IMR-90 (cell line): ENCODE data around the gene EPHX1. TPM values are rescaled to one million over a fixed set of nuclear protein-coding genes. Genes with fewer than 3 reads are reported as not detected.
A peak's percentile ranks its signal among the peaks of the same experiment; 100 is the strongest.

Source experiments
- ATAC-seq: fragments of 200-7000 bp; cut with Tn5 transposase; 2 replicates; pipeline ENCODE4 v1.9.1; 2020; ENCODE audit warnings: low read depth, mild to moderate bottlenecking, moderate library complexity
- BruUV-seq: library from RNA; stranded (reverse); fragments of 400-500 nt; replicated peaks from 2 replicates; lab custom pipeline; 2021; lab: Mats Ljungman, UMichigan
- CTCF ChIA-PET: fragments of 300-600 bp; formaldehyde crosslinking; extraction: SDS; loops from one replicate; lab custom pipeline; 2021; ENCODE audit warnings: antibody characterized with exemption; lab: Yijun Ruan, JAX
- POLR2A ChIA-PET: fragments of 300-600 bp; sonication (Branson Sonifier 250); formaldehyde crosslinking; loops from one replicate; lab custom pipeline; 2022; ENCODE audit warnings: antibody characterized with exemption; ENCODE audit not compliant: unreplicated experiment; lab: Charles Lee
- DNase-seq: peaks from one replicate; pipeline ENCODE4 v3.0.0; 2013
- H2AFZ ChIP-seq: replicated peaks from 2 replicates; pipeline ENCODE3; 2013; ENCODE audit warnings: low read length, mild to moderate bottlenecking; ENCODE audit not compliant: poor library complexity
- H2AK5ac ChIP-seq: 2 replicates; pipeline ENCODE4 v1.6.1; 2013; ENCODE audit warnings: low read depth, low read length, inconsistent platforms
- H2AK9ac ChIP-seq: replicated peaks from 2 replicates; pipeline ENCODE3; 2013; ENCODE audit warnings: mild to moderate bottlenecking, low read depth, low read length, moderate library complexity; ENCODE audit not compliant: poor library complexity
- H2BK120ac ChIP-seq: 2 replicates; pipeline ENCODE4 v1.6.1; 2013; ENCODE audit warnings: low read depth, low read length, inconsistent platforms
- H2BK15ac ChIP-seq: 3 replicates; pipeline ENCODE4 v1.6.1; 2013; ENCODE audit warnings: low read depth, low read length, inconsistent platforms
- H2BK20ac ChIP-seq: 2 replicates; pipeline ENCODE4 v1.6.1; 2013; ENCODE audit warnings: low read depth, mild to moderate bottlenecking, inconsistent platforms, low read length, moderate library complexity
- H2BK5ac ChIP-seq: 2 replicates; pipeline ENCODE4 v1.6.1; 2013; ENCODE audit warnings: mild to moderate bottlenecking, low read depth, low read length, inconsistent platforms; ENCODE audit not compliant: poor library complexity, severe bottlenecking
- H3K14ac ChIP-seq: replicated peaks from 2 replicates; pipeline ENCODE4 v1.6.1; 2013; ENCODE audit warnings: low read depth, low read length, inconsistent platforms
- H3K18ac ChIP-seq: 2 replicates; pipeline ENCODE4 v1.6.1; 2013; ENCODE audit warnings: low read depth, low read length, control low read depth
- H3K23ac ChIP-seq: 2 replicates; pipeline ENCODE4 v1.6.1; 2013; ENCODE audit warnings: low read depth, low read length, inconsistent platforms
- H3K27ac ChIP-seq: 2 replicates; pipeline ENCODE4 v1.5.1; 2013; ENCODE audit warnings: mild to moderate bottlenecking, control low read depth, low read length; ENCODE audit not compliant: insufficient read depth
- H3K27me3 ChIP-seq: 2 replicates; pipeline ENCODE4 v1.6.1; 2013; ENCODE audit warnings: low read length; ENCODE audit not compliant: control insufficient read depth, insufficient read depth
- H3K36me3 ChIP-seq: 2 replicates; pipeline ENCODE4 v1.6.1; 2013; ENCODE audit warnings: low read length, mixed read lengths; ENCODE audit not compliant: control insufficient read depth, insufficient read depth
- H3K4ac ChIP-seq: 2 replicates; pipeline ENCODE4 v1.6.1; 2013; ENCODE audit warnings: low read depth, low read length, inconsistent platforms
- H3K4me1 ChIP-seq: 2 replicates; pipeline ENCODE4 v1.6.1; 2013; ENCODE audit warnings: low read length, mixed read lengths; ENCODE audit not compliant: control insufficient read depth, insufficient read depth
- H3K4me2 ChIP-seq: 2 replicates; pipeline ENCODE4 v1.6.1; 2013; ENCODE audit warnings: low read depth, mild to moderate bottlenecking, control low read depth, low read length, moderate library complexity
- H3K4me3 ChIP-seq: 2 replicates; pipeline ENCODE4 v1.5.1; 2013; ENCODE audit warnings: low read depth, mild to moderate bottlenecking, control low read depth, low read length, moderate library complexity; ENCODE audit not compliant: insufficient read depth
- H3K56ac ChIP-seq: 2 replicates; pipeline ENCODE4 v1.6.1; 2013; ENCODE audit warnings: low read length, inconsistent platforms; ENCODE audit not compliant: insufficient read depth; ENCODE audit errors: extremely low read depth
- H3K79me1 ChIP-seq, 2 experiments: 2 replicates each; pipeline ENCODE4 v1.6.1; 2013; ENCODE audit warnings: low read length in 2 of 2, inconsistent platforms in 1 of 2, low read depth in 1 of 2
- H3K9ac ChIP-seq: 2 replicates; pipeline ENCODE4 v1.6.1; 2013; ENCODE audit warnings: low read depth, low read length, control low read depth
- H3K9me1 ChIP-seq: 2 replicates; pipeline ENCODE4 v1.6.1; 2013; ENCODE audit warnings: low read length, inconsistent platforms; ENCODE audit not compliant: insufficient read depth
- H3K9me3 ChIP-seq: 2 replicates; pipeline ENCODE4 v1.6.1; 2013; ENCODE audit warnings: low read length; ENCODE audit not compliant: control insufficient read depth, insufficient read depth
- H4K20me1 ChIP-seq: 2 replicates; pipeline ENCODE4 v1.6.1; 2013; ENCODE audit warnings: low read length, inconsistent platforms; ENCODE audit not compliant: insufficient read depth
- H4K5ac ChIP-seq: 2 replicates; pipeline ENCODE4 v1.6.1; 2013; ENCODE audit warnings: mild to moderate bottlenecking, low read depth, low read length, control low read depth
- H4K8ac ChIP-seq, 2 experiments: 2 replicates each; pipeline ENCODE4 v1.6.1; 2013; ENCODE audit warnings: low read depth in 2 of 2, low read length in 2 of 2, control low read depth in 1 of 2, inconsistent platforms in 1 of 2
- H4K91ac ChIP-seq: 2 replicates; pipeline ENCODE4 v1.6.1; 2013; ENCODE audit warnings: low read depth, low read length, inconsistent platforms; ENCODE audit not compliant: insufficient read depth
- CEBPB ChIP-seq: IDR thresholded peaks from 2 replicates; pipeline ENCODE4 v1.6.1; 2012; ENCODE audit warnings: low read depth, low read length, improper control_type of control experiment
- ELK1 ChIP-seq: fragments of 150-350 bp; IDR thresholded peaks from 2 replicates; pipeline ENCODE4 v1.6.1; 2016; ENCODE audit warnings: low read depth, mild to moderate bottlenecking, low read length, moderate library complexity, borderline replicate concordance
- MAFK ChIP-seq: IDR thresholded peaks from 2 replicates; pipeline ENCODE4 v1.6.1; 2012; ENCODE audit warnings: low read depth, low read length, improper control_type of control experiment
- MXI1 ChIP-seq: IDR thresholded peaks from 2 replicates; pipeline ENCODE4 v1.6.1; 2012; ENCODE audit warnings: low read depth, mild to moderate bottlenecking, low read length, moderate library complexity, borderline replicate concordance
- RCOR1 ChIP-seq: IDR thresholded peaks from 2 replicates; pipeline ENCODE4 v1.6.1; 2012; ENCODE audit warnings: mild to moderate bottlenecking, low read length, improper control_type of control experiment; ENCODE audit not compliant: insufficient replicate concordance
- SMC3 ChIP-seq: fragments of 150-350 bp; IDR thresholded peaks from 2 replicates; pipeline ENCODE4 v1.6.1; 2016; ENCODE audit warnings: low read depth, mild to moderate bottlenecking, antibody characterized with exemption, low read length, moderate library complexity
- USF2 ChIP-seq: fragments of 150-350 bp; IDR thresholded peaks from 2 replicates; pipeline ENCODE4 v1.6.1; 2017; ENCODE audit warnings: mild to moderate bottlenecking, antibody characterized with exemption, low read length, low read depth
- WGBS, 2 experiments: methylation state at CpG; one replicate each; pipeline versions ENCODE4 v1.1.5 to v1.1.7; 2013; ENCODE audit warnings: missing lambda C conversion rate in 2 of 2; ENCODE audit not compliant: insufficient read length in 1 of 2; ENCODE audit errors: extremely low coverage in 2 of 2; 5-methylcytosine and 5-hydroxymethylcytosine counted together
- dilution Hi-C: fragments of 300-500 bp; cut with HindIII; formaldehyde crosslinking; loops from one replicate; pipeline ENCODE4 v1.14.3; 2018; ENCODE audit warnings: low sequenced_read_pairs; ENCODE audit not compliant: unreplicated experiment
- in situ Hi-C: fragments of 300-500 bp; cut with MboI; formaldehyde crosslinking; loops from 3 replicates; pipeline ENCODE4 v1.14.3; 2019; ENCODE audit warnings: low sequenced_read_pairs, inconsistent platforms, mixed read lengths
- intact Hi-C: fragments of 100-400 bp; cut with micrococcal nuclease; formaldehyde crosslinking; loops from 2 replicates; pipeline ENCODE4 v1.10.0; 2022
- polyA plus RNA-seq, 3 experiments: library from polyadenylated mRNA; depleted of rRNA; stranded (reverse); fragments of >200 nt; gene quantifications; 2 replicates each; pipeline ENCODE4 v1.2.3, GENCODE V29; 2012; ENCODE audit warnings: low replicate concordance in 1 of 3
- total RNA-seq: library from RNA; depleted of rRNA; stranded (reverse); fragments of >200 nt; gene quantifications from 2 replicates; pipeline ENCODE4 v1.2.3, GENCODE V29; 2012

The EPHX1 gene
- total and polyA plus RNA-seq, 2 of the 4 experiments (the other 2 are of a cell fraction) = 20.3 to 46.3 TPM

- Histone ChIP-seq H3K9me1 (peaks cover 5% of the 10 kb centered on the region; the same call in 1 of the 2 replicates), H2BK120ac (no peak overlapping the region), H3K9ac (no peak overlapping the region), H3K23ac (no peak overlapping the region), H3K56ac (no peak overlapping the region), H4K8ac (no peak overlapping the region), H2AK5ac (no peak overlapping the region; the same call in 1 of the 2 replicates), H3K9me3 (no peaks in the 10 kb centered on the region), H2BK5ac (no peak overlapping the region), H3K36me3 (peaks cover 22% of the 10 kb centered on the region), H3K18ac (no peak overlapping the region; the same call in 1 of the 2 replicates), H3K27ac (peak overlapping the region; percentile 55; the same call in 1 of the 2 replicates), H3K4me1 (peaks cover 4% of the 10 kb centered on the region; the same call in 1 of the 2 replicates), H2AFZ (peak overlapping the region; percentile 14), H4K20me1 (no peaks in the 10 kb centered on the region), H3K79me1 (no peaks in the 10 kb centered on the region), H2BK20ac (no peak overlapping the region), H3K14ac (no peak overlapping the region; the same call in 1 of the 2 replicates), H2BK15ac (no peak overlapping the region), H3K4me3 (no peak overlapping the region), H3K4me2 (no peak overlapping the region; the same call in 1 of the 2 replicates), H2AK9ac (peak overlapping the region; percentile 76), H3K27me3 (no peaks in the 10 kb centered on the region), H4K91ac (no peak overlapping the region), H4K5ac (no peak overlapping the region), H3K4ac (no peak overlapping the region)
- DNase-seq (peak; percentile 52), ATAC-seq (peak; percentile 62)
- intact Hi-C loops (no loop called here), dilution Hi-C loops (no loop called here), in situ Hi-C loops (no loop called here)
- no peak for TF ChIP-seq ELK1
- no peak for TF ChIP-seq CEBPB
- TF ChIP-seq RCOR1 = no peak
- TF ChIP-seq MAFK = no peak
- TF ChIP-seq MXI1 = no peak
- no peak for TF ChIP-seq USF2
- TF ChIP-seq SMC3 = no peak
- BruUV-seq = no TSS peak
- 42% methylated on average over 2 of the region's 7 CpGs; no CpG with 5 or more reads in 1 of the 2 experiments for WGBS, 2 experiments
- POLR2A ChIA-PET = interaction anchor here (0.6 kb wide), 1 partner anchor 349 kb away, joined by 7 read pairs; no protein-coding TSS in a partner anchor
- CTCF ChIA-PET = interaction anchor here (0.6 to 1.1 kb wide), 7 partner anchors 17 to 360 kb away, joined by 3 to 5 read pairs (median 3); partner anchors contain the start of gene SRP9
Observed at GRCh38 chr1:225834417-225835329, 24.7 kb downstream of the EPHX1 start.
